ENCODE data around the gene TMEM121B.

DNA sequence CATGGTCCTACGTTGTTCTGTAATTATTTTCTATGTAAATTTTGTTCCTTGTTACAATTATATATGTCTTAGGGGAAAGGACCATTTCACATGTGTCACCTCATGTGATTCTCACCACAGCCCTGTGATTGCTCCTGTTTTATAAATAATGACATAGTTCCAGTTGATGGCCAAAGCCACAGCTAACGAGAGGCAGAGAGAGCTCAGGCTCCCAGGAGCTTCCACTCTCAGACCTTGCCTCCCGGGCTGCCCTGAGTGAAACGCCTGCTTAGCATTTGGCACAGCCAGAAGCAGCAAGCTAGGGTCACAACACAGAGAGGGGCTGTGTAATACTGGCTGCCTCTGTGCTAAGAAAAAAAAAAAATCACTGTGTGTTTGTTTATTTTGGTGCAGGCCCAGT, 5.9 kb downstream of the TMEM121B start:
- TF ChIP-seq, protein P1, sequence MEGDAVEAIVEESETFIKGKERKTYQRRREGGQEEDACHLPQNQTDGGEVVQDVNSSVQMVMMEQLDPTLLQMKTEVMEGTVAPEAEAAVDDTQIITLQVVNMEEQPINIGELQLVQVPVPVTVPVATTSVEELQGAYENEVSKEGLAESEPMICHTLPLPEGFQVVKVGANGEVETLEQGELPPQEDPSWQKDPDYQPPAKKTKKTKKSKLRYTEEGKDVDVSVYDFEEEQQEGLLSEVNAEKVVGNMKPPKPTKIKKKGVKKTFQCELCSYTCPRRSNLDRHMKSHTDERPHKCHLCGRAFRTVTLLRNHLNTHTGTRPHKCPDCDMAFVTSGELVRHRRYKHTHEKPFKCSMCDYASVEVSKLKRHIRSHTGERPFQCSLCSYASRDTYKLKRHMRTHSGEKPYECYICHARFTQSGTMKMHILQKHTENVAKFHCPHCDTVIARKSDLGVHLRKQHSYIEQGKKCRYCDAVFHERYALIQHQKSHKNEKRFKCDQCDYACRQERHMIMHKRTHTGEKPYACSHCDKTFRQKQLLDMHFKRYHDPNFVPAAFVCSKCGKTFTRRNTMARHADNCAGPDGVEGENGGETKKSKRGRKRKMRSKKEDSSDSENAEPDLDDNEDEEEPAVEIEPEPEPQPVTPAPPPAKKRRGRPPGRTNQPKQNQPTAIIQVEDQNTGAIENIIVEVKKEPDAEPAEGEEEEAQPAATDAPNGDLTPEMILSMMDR (IDR thresholded peaks at IDR 0.05): no peak
- TF ChIP-seq POLR2A (IDR thresholded peaks at IDR 0.05): no peak

Measured in right lobe of liver (tissue), 4 donors.